ENCODE results near the gene OR52M1.
"Not testable (repeated sequence)": the region's sequence is repeated elsewhere in the genome, so short reads cannot be mapped to it uniquely, and the experiment has no call there.

The OR52M1 gene
- total RNA-seq: 0 reads per million in 4 experiments

GRCh38 chr11:4544891-4545290, at the start of gene OR52M1:
Gene OR52M1 (plus strand): TSS chr11:4545191. CDS start chr11:4545191, 0 bp downstream.
- DNase-seq: no peak

- no peak for DNase-seq
These were observed 49.5 kb upstream of the OR52M1 start for GRCh38 chr11:4495487-4495886.

GRCh38 chr11:4495986-4496385, 49.0 kb upstream of the OR52M1 start:
- DNase-seq: no peak

- DNase-seq: no peak
These were observed 48.3 kb upstream of the OR52M1 start for GRCh38 chr11:4496557-4497248.

GRCh38 chr11:4508886-4509285, 36.1 kb upstream of the OR52M1 start:
- no peak for DNase-seq

GRCh38 chr11:4511282-4512245, 33.4 kb upstream of the OR52M1 start:
- DNase-seq: no peak

GRCh38 chr11:4514196-4514595, 30.8 kb upstream of the OR52M1 start:
- no peak for DNase-seq

GRCh38 chr11:4522339-4522738, 22.7 kb upstream of the OR52M1 start:
- no peak for DNase-seq

- DNase-seq: no peak
These were observed 22.2 kb upstream of the OR52M1 start for GRCh38 chr11:4522752-4523151.

- DNase-seq: no peak
These were observed 21.3 kb upstream of the OR52M1 start for GRCh38 chr11:4523666-4524065.

GRCh38 chr11:4527926-4528325, 17.1 kb upstream of the OR52M1 start:
- no peak for DNase-seq

GRCh38 chr11:4531686-4532085, 13.3 kb upstream of the OR52M1 start:
- not testable (repeated sequence) for DNase-seq

GRCh38 chr11:4539603-4540219, 5.3 kb upstream of the OR52M1 start:
- DNase-seq: peak; percentile 8

GRCh38 chr11:4541071-4541470, 3.9 kb upstream of the OR52M1 start:
- DNase-seq: no peak

- DNase-seq: no peak
These were observed 1.4 kb upstream of the OR52M1 start for GRCh38 chr11:4543561-4543960.

GRCh38 chr11:4546878-4547277, 1.9 kb downstream of the OR52M1 start:
- no peak for DNase-seq

GRCh38 chr11:4547416-4547815, 2.4 kb downstream of the OR52M1 start:
- no peak for DNase-seq

- no peak for DNase-seq
These were observed 6.5 kb downstream of the OR52M1 start for GRCh38 chr11:4551346-4551979.

- DNase-seq: no peak
These were observed 14.8 kb downstream of the OR52M1 start for GRCh38 chr11:4559527-4560440.

- no peak for DNase-seq
These were observed 15.5 kb downstream of the OR52M1 start for GRCh38 chr11:4560467-4560866.

- no peak for DNase-seq
These were observed 20.4 kb downstream of the OR52M1 start for GRCh38 chr11:4565371-4565770.

GRCh38 chr11:4569075-4569474, 24.1 kb downstream of the OR52M1 start:
- DNase-seq: no peak

All from effector CD8-positive, alpha-beta T cell (primary cell).